Stromal cell of bone marrow (primary cell): ENCODE data around the gene CLN6.
"Not testable (repeated sequence)": the region's sequence is repeated elsewhere in the genome, so short reads cannot be mapped to it uniquely, and the experiment has no call there.

ENCODE experiments used
- DNase-seq: peaks from one replicate; pipeline ENCODE4 v3.0.0-alpha.2; 2012; ENCODE audit warnings: low read depth

CLN6 gene

GRCh38 chr15:68223171-68223570 lies 6.4 kb downstream of the CLN6 start:
- no peak for DNase-seq

- not testable (repeated sequence) for DNase-seq
These were observed 7.1 kb downstream of the CLN6 start for GRCh38 chr15:68222432-68222743.

- DNase-seq: not testable (repeated sequence)
These were observed 7.7 kb downstream of the CLN6 start for GRCh38 chr15:68221530-68222431.

GRCh38 chr15:68220967-68221366 lies 8.6 kb downstream of the CLN6 start:
- no peak for DNase-seq

GRCh38 chr15:68220489-68220888 lies 9.0 kb downstream of the CLN6 start:
- DNase-seq: no peak

- no peak for DNase-seq
These were observed 10.4 kb downstream of the CLN6 start for GRCh38 chr15:68218847-68219798.

GRCh38 chr15:68218331-68218730 lies 11.2 kb downstream of the CLN6 start:
- DNase-seq: no peak

GRCh38 chr15:68217341-68217740 lies 12.2 kb downstream of the CLN6 start:
- no peak for DNase-seq

- DNase-seq: no peak
These were observed 14.7 kb downstream of the CLN6 start for GRCh38 chr15:68214838-68215254.

GRCh38 chr15:68213991-68214837 lies 15.3 kb downstream of the CLN6 start:
- no peak for DNase-seq

GRCh38 chr15:68213491-68213845 lies 16.1 kb downstream of the CLN6 start:
- DNase-seq: not testable (repeated sequence)

GRCh38 chr15:68211656-68212320 lies 17.7 kb downstream of the CLN6 start:
- no peak for DNase-seq

- DNase-seq: no peak
These were observed 18.5 kb downstream of the CLN6 start for GRCh38 chr15:68210821-68211655.

- no peak for DNase-seq
These were observed 19.1 kb downstream of the CLN6 start for GRCh38 chr15:68210409-68210756.

GRCh38 chr15:68209735-68210408 lies 19.7 kb downstream of the CLN6 start:
- no peak for DNase-seq

GRCh38 chr15:68209272-68209671 lies 20.3 kb downstream of the CLN6 start:
- no peak for DNase-seq

- DNase-seq: no peak
These were observed 20.8 kb downstream of the CLN6 start for GRCh38 chr15:68208636-68209240.

GRCh38 chr15:68208136-68208535 lies 21.4 kb downstream of the CLN6 start:
- no peak for DNase-seq

GRCh38 chr15:68207176-68207935 lies 22.2 kb downstream of the CLN6 start:
- DNase-seq: no peak
